Gastroesophageal sphincter (tissue), 4 donors: ENCODE data around the gene MS4A18. TPM values are rescaled to one million over a fixed set of nuclear protein-coding genes. Genes with fewer than 3 reads are reported as not detected.

ENCODE experiments used
- ATAC-seq: fragments of 150-250 bp; one replicate; pipeline ENCODE4 v1.9.1; 2016; ENCODE audit warnings: mild to moderate bottlenecking, moderate library complexity
- H3K27ac ChIP-seq, 4 donors: fragments of 200-600 bp; sonication (generic) in 3 of 4; 1 replicate in 3 of 4; 2 replicates in 1 of 4; pipeline ENCODE4 v1.5.1; 2016 to 2019
- H3K27me3 ChIP-seq: fragments of 200-600 bp; sonication (generic); one replicate; pipeline ENCODE4 v1.5.1; 2019
- H3K36me3 ChIP-seq, 2 donors: fragments of 200-600 bp; sonication (generic); one replicate each; pipeline ENCODE4 v1.5.1; 2019; ENCODE audit warnings: control low read depth in 1 of 2
- H3K4me1 ChIP-seq, 3 donors: fragments of 200-600 bp; sonication (generic); 1 replicate in 2 of 3; 2 replicates in 1 of 3; pipeline ENCODE4 v1.5.1; 2016 to 2019; ENCODE audit warnings: control low read depth in 2 of 3
- H3K4me3 ChIP-seq, 2 donors: fragments of 200-600 bp; sonication (generic); one replicate each; pipeline ENCODE4 v1.5.1; 2019; ENCODE audit warnings: mild to moderate bottlenecking in 1 of 2, moderate library complexity in 1 of 2
- H3K9me3 ChIP-seq, 3 donors: fragments of 200-600 bp; sonication (generic); one replicate each; pipeline ENCODE4 v1.5.1; 2017 to 2019; ENCODE audit warnings: control low read depth in 2 of 3
- EP300 ChIP-seq: sonication (generic); formaldehyde crosslinking; IDR thresholded peaks from one replicate; pipeline ENCODE4 v1.6.1; 2017; ENCODE audit warnings: antibody characterized with exemption, mild to moderate bottlenecking
- POLR2A ChIP-seq, 2 donors: fragments of 450-650 bp; IDR thresholded peaks; one replicate each; pipeline ENCODE4 v1.6.1; 2017; ENCODE audit warnings: antibody characterized with exemption in 2 of 2, mild to moderate bottlenecking in 2 of 2, moderate library complexity in 1 of 2
- POLR2AphosphoS5 ChIP-seq: sonication (generic); formaldehyde crosslinking; IDR thresholded peaks from one replicate; pipeline ENCODE4 v1.6.1; 2017; ENCODE audit warnings: antibody characterized with exemption
- WGBS, 2 donors: methylation state at CpG; one replicate each; pipeline ENCODE4 v1.1.5; 2018; ENCODE audit warnings: low coverage in 1 of 2; 5-methylcytosine and 5-hydroxymethylcytosine counted together
- total RNA-seq, 4 donors: library from RNA; depleted of rRNA; stranded (reverse); fragments of >200 nt; gene quantifications; one replicate each; pipeline ENCODE4 v1.1.0, GENCODE V29; 2016
- TF ChIP-seq, protein P1 (sequence below), 4 experiments: fragments of 200-600 bp in 2 of 4; fragments of 450-650 bp in 2 of 4; sonication (generic) in 1 of 4; IDR thresholded peaks; one replicate each; pipeline ENCODE4 v1.5.1; 2017 to 2019; ENCODE audit warnings: antibody characterized with exemption in 4 of 4, mild to moderate bottlenecking in 2 of 4, moderate library complexity in 2 of 4

The MS4A18 gene
- total RNA-seq, 4 donors from 2014 or later, result not detected

DNA sequence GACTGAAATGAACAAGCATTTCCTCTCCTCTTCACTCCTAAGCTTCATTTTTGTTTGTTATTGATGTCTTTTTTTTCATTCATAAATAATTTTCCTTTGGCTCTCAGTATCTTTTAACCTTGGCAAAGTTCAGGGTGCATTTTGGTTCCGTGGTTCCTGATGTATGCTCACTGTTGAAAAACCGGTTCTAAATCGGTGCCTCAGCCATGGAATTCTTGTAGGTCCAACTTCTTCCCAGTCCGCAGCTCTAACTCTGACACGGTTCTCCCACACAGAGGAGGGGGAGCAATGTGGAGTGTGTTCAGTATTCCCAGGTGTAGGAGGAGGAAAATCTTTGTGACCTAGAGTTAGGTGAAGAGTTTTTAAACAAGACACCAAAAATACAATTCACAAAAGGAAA lies 19.6 kb downstream of the MS4A18 start:
- no peak for TF ChIP-seq POLR2AphosphoS5
- TF ChIP-seq, protein P1, sequence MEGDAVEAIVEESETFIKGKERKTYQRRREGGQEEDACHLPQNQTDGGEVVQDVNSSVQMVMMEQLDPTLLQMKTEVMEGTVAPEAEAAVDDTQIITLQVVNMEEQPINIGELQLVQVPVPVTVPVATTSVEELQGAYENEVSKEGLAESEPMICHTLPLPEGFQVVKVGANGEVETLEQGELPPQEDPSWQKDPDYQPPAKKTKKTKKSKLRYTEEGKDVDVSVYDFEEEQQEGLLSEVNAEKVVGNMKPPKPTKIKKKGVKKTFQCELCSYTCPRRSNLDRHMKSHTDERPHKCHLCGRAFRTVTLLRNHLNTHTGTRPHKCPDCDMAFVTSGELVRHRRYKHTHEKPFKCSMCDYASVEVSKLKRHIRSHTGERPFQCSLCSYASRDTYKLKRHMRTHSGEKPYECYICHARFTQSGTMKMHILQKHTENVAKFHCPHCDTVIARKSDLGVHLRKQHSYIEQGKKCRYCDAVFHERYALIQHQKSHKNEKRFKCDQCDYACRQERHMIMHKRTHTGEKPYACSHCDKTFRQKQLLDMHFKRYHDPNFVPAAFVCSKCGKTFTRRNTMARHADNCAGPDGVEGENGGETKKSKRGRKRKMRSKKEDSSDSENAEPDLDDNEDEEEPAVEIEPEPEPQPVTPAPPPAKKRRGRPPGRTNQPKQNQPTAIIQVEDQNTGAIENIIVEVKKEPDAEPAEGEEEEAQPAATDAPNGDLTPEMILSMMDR (IDR thresholded peaks at IDR 0.05), result no peak
- no peak for TF ChIP-seq EP300
- TF ChIP-seq POLR2A (IDR thresholded peaks at IDR 0.05), result no peak
- no peaks in the 10 kb centered on the region for H3K36me3 ChIP-seq
- no peak overlapping the region for H3K27ac ChIP-seq
- H3K4me1 ChIP-seq, result no peaks in the 10 kb centered on the region
- no peak overlapping the region for H3K4me3 ChIP-seq
- H3K9me3 ChIP-seq, result peaks cover 0 to 25% (median 0%) of the 10 kb centered on the region in 3 donors
- no peak for ATAC-seq
- H3K27me3 ChIP-seq, result peaks cover 20% of the 10 kb centered on the region
- WGBS, 2 donors, result 67 to 100% methylated on average over 2 to 3 of the region's 5 CpGs

DNA sequence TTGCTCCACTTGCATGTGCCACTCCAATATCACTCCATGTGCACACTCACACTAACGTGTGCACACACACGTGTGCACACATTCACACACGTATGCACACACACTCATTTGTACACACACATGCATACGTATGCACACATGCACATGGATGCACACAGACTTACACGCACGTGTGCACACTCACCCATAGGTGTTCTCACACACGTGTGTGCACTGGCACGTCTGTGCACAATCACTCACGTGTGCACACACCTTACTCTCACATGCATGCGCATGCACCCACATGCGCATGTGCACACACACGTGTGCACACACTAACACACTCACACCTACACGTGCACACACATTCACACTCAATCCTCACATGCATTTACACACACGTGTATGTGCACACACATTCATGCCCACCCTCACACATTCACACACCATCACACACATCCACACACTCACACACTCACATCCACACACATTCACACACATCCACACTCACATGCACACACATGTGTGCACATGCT lies 22.9 kb downstream of the MS4A18 start:
- Histone ChIP-seq H3K9me3 (peaks cover 0 to 4% (median 0%) of the 10 kb centered on the region in 3 donors), H3K36me3 (no peaks in the 10 kb centered on the region), H3K4me1 (no peaks in the 10 kb centered on the region), H3K4me3 (no peak overlapping the region), H3K27me3 (peaks cover 32% of the 10 kb centered on the region), H3K27ac (no peak overlapping the region)
- no peak for ATAC-seq
- TF ChIP-seq EP300 (no peak), POLR2AphosphoS5 (no peak), POLR2A (IDR thresholded peaks at IDR 0.05) (no peak)
- TF ChIP-seq, protein P1 (IDR thresholded peaks at IDR 0.05), result no peak
- WGBS, 2 donors, result 88 to 94% methylated on average over 13 to 14 of the region's 14 CpGs

- Histone ChIP-seq H3K27me3 (peaks cover 37% of the 10 kb centered on the region), H3K4me3 (no peak overlapping the region), H3K36me3 (no peaks in the 10 kb centered on the region), H3K4me1 (no peaks in the 10 kb centered on the region), H3K9me3 (no peaks in the 10 kb centered on the region), H3K27ac (no peak overlapping the region)
- ATAC-seq, result no peak
- no CpG with 5 or more reads among the region's 17 CpGs for WGBS, 2 donors
- TF ChIP-seq POLR2A (IDR thresholded peaks at IDR 0.05) (no peak), POLR2AphosphoS5 (no peak), EP300 (no peak)
- TF ChIP-seq, protein P1 (IDR thresholded peaks at IDR 0.05), result no peak
Measured at GRCh38 chr11:60748225-60748624, 23.7 kb downstream of the MS4A18 start.

DNA sequence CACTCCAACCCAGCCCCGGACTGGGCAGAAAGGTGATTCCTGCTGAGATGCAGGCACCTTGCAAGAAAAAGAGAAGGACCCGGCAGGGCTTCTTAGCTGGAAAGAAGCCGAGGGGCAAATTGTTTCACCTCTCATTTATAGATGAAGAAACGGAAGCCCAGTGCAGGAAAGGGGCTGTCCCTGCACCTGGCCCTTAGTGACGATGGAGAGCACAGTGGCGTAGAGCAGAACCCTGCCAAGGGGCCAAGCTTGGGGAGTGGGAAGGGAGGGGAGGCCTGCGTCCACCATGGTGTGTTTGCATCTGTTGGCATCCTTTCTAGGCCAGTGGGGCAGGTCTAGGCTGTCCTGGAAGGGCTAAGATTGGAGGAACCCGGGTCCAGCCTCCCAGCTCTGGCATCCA lies 24.3 kb downstream of the MS4A18 start:
- Histone ChIP-seq H3K27me3 (peaks cover 37% of the 10 kb centered on the region), H3K4me1 (no peaks in the 10 kb centered on the region), H3K9me3 (no peaks in the 10 kb centered on the region), H3K4me3 (no peak overlapping the region), H3K27ac (no peak overlapping the region), H3K36me3 (no peaks in the 10 kb centered on the region)
- ATAC-seq, result no peak
- WGBS, 2 donors, result 60 to 80% methylated on average over 1 to 3 of the region's 8 CpGs
- TF ChIP-seq POLR2A (IDR thresholded peaks at IDR 0.05) (no peak), EP300 (no peak), POLR2AphosphoS5 (no peak)
- TF ChIP-seq, protein P1 (IDR thresholded peaks at IDR 0.05), result no peak

GRCh38 chr11:60750911-60751310 lies 26.4 kb downstream of the MS4A18 start:
- no peak overlapping the region for H3K27ac ChIP-seq
- WGBS, 2 donors, result 55 to 80% methylated on average over 1 of the region's 3 CpGs

More at GRCh38 chr11:60750911-60751310, 26.4 kb downstream of the MS4A18 start:
- Histone ChIP-seq H3K27me3 (peaks cover 47% of the 10 kb centered on the region), H3K36me3 (no peaks in the 10 kb centered on the region), H3K9me3 (no peaks in the 10 kb centered on the region), H3K4me1 (no peaks in the 10 kb centered on the region), H3K4me3 (no peak overlapping the region)
- no peak for ATAC-seq
- TF ChIP-seq, protein P1 (IDR thresholded peaks at IDR 0.05), result no peak
- TF ChIP-seq POLR2A (IDR thresholded peaks at IDR 0.05), result no peak
- no peak for TF ChIP-seq POLR2AphosphoS5
- no peak for TF ChIP-seq EP300
